Right lobe of liver (tissue), 4 donors: Measurements from ENCODE around the gene SGSH.

Experiments
- CTCF ChIP-seq, 4 donors: fragments of 200-600 bp in 3 of 4; fragments of 450-650 bp in 1 of 4; IDR thresholded peaks; one replicate each; pipeline versions ENCODE4 v1.5.1 to v1.8.0; 2016 to 2022; ENCODE audit warnings: antibody characterized with exemption in 4 of 4, mild to moderate bottlenecking in 2 of 4
- POLR2A ChIP-seq: fragments of 450-650 bp; IDR thresholded peaks from one replicate; pipeline ENCODE4 v1.6.1; 2017; ENCODE audit warnings: antibody characterized with exemption, mild to moderate bottlenecking
- donor health status: DM: no; HTN: no; CAD: no.
- donor health status: DM: no; HTN: no; CAD: no.
- donor health status: DM: no; HTN: yes; CAD: no.

- no peak for TF ChIP-seq CTCF (IDR thresholded peaks at IDR 0.05)
- TF ChIP-seq POLR2A: no peak
Measured at GRCh38 chr17:80216473-80217456, 3.4 kb downstream of the SGSH start.
